IPS DF 4.7 (cell line): ENCODE results near the gene CCDC9B.

Experiments
- DNase-seq: peaks from one replicate; pipeline ENCODE4 v3.0.0-alpha.2; 2013; ENCODE audit warnings: low spot score; ENCODE audit errors: extremely low read depth

CCDC9B gene

DNA sequence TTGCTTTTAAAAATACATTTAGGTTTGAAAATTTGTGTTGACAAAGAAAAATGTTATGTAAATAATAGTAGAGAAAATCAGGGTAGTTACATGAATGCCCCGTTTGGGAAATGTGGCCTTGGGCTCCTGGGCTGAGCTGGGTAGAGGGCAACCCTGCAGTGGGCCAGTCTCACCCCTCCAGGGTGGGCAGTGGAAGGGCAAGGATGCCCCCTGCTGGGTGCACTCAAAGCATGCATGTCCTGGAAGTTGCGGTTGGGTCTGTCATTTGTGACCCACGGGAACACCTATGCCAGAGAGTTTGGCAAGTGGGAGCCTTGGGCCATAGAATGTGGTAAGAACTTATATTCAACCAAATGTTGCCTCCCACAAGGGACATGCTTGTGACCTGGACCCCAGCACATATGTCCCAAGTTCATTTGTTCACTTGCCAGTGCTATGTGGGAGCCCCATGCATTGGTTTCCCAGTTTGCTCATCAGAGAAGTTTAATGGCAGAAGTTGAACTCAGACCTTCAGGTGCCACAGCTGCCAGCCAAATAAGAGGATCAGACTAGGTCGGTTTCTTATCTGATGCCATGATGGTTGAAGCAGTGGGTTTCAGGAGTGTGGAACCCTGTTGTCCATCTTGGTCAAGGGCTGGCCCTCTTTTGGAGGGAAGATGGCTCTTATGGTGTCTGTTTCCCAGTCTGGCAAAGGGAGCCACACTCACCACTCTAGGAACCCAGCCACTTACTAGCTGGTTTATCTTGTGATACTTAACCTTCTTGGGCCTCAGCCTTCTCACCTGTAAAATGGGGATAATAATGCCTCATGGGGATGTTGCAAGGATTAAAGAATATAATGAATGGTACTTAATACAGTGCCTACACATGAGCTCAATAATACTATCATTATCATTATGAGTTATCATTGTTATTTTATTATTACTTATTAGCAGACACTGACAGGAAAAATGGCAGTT lies 30.5 kb downstream of the CCDC9B start:
- no peak for DNase-seq

DNA sequence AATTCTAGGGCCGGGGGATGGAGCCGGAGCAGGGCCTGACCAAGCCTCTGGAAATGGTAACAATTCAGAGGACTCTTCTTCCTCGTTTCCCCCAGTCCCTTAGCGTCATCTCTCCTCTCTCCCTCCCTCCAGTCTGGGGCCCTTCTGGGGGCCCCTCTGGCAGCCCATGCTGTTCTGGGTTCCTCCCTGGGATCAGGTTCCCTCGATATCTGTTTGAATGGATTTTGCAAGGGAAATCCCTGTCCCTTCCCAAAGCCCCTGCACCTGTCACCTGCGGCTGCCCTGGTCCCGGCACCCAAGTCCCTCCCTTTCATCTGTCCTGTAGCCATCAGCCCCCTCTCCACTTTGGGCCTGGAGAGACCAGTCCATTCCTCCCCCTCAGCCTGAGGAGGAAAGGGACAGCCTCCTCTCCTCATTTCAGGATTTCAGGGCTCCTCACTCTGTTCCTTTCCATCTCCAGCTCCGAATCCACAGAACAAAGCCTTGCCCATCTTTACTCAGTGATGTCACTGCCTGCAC lies 31.3 kb downstream of the CCDC9B start:
- no peak for DNase-seq

DNA sequence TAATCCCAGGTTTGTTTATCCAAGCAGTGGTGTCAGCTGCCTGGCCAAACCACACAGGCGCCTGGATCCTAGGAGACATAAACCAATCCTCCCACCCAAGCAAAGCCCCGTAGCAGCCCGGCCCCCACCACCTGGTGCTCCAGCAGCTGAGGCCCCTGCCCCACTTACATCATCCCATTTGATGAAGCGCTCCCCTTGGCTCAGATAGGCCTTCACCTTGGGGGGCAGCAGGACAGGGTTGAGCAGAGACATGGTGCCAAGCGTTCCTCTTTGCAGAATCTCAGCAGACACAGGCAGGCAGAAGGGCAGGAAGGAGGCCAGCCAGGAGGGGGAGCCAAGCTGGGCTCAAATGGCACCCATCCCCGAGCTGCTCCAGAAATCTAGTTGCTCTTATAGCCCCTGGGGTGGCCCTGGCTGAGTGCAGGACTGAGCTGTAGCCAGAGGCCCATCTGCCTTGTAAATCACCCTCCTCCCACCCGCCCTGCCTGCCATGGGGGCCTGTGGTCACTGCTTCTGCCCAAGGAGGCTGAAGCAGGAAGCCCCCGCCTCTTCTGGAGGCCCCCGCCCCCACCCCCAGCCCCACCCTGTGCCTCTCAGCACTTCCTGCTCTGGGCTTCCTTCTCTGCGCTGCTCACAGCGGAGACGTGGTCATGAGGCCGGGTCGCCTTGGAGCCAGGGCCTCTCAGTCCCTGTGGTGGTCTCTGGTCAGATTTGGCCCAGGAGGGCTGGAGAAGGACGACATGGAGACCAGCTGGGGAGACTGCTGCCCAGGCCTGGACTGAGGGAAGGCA lies 33.1 kb downstream of the CCDC9B start, which contains the start of gene PLCB2:
PLCB2 (minus strand) TSS at position 515 of the 791 bp plus-strand sequence; CDS start at position 252, 263 bp downstream.
- DNase-seq = no peak

DNA sequence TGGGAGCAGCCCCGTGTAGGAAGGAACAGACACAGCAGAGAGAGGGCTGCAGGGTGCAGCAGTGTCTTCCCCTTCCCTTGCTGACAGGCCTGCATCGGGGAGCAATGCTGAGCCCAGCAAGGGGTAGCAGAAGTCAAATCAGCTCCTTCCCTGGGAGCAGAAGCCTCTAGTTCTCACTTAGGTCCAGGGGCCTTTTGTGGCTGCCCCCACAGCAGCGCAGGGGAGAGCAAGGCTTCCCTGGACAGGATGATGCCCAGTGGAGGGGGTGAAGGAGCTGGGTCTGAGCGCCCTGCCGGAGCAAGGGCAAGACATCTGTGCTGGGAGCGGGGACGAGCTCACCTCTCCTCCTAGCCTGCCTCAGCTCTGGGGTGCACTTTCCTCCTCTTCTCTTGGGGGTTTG lies 33.8 kb downstream of the CCDC9B start:
- no peak for DNase-seq

DNA sequence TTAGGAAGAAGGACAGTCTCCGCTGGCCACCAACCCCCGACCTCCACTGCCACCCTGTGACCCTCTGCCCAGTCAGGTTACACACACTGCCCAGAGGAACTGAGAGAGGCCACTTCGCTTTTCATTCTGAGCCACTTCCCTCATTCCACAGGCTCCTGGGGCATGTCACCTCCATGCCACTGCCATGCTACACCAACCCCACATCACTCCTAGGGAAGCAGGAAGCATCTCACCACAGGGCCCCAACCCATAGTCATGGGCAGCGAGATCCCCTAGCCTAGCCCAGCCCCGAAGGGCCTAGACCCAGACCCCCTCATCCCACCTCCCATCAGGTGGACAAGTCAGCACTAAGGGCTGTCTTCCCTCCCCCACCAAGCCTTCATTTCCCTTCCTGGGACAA lies 34.4 kb downstream of the CCDC9B start:
- no peak for DNase-seq

DNA sequence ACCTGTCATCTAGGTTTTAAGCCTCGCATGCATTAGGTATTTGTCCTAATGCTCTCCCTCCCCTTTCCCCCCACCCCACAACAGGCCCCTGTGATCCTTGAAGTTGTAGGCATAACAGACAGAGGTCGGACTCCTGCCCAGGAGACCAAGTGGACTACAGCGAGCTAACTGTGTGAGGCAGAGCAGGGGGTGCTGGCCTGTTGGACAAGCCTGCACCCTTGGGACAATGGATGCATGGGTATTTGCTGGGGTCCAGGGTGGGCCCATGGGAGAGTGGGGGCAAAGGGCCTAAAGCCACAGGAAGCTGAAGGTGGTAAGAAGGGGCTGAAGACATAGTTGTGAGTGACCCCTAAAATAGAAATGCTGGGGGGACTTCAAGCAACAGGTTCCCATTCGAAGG lies 35.5 kb downstream of the CCDC9B start:
- no peak for DNase-seq

DNA sequence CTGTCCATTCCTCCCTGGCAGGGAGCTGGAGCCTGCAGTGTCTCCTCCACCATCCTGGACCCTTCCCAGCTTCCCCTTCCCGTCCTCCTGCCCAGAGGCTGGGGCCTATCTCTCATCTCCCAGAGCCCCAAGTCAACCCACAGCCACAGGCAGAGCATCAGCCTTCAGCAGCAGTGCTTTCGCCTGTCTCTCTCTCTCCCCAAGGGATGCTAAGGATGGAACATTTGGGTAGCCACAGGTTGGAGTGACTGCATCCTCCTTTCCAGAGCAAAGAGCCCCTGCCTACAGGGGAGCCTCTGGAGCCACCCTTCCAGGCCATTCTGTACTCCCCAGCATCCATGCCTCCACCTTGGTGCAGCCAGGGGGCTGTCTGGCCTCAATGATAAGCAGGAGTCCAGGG lies 37.2 kb downstream of the CCDC9B start:
- DNase-seq = no peak

DNA sequence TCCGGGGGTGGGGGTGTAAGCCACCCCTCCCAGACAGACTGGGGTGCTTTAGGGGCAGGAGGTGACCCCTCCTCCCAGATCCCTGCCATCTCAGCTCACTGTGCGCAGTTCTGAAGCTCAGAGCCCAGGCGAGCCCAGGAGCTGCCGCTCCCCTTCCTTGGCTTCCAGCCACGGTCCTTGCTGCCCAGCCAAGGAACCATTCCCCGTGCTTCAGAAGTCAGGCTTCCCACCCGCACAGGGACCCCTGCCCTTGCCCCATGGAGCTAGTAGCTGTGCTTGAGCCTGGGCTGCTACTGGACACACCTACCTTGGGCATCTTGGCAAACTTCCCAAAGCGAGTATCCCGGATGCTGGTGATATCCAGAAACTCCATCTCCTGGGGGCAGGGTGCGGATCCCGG lies 37.8 kb downstream of the CCDC9B start:
- DNase-seq = no peak

DNA sequence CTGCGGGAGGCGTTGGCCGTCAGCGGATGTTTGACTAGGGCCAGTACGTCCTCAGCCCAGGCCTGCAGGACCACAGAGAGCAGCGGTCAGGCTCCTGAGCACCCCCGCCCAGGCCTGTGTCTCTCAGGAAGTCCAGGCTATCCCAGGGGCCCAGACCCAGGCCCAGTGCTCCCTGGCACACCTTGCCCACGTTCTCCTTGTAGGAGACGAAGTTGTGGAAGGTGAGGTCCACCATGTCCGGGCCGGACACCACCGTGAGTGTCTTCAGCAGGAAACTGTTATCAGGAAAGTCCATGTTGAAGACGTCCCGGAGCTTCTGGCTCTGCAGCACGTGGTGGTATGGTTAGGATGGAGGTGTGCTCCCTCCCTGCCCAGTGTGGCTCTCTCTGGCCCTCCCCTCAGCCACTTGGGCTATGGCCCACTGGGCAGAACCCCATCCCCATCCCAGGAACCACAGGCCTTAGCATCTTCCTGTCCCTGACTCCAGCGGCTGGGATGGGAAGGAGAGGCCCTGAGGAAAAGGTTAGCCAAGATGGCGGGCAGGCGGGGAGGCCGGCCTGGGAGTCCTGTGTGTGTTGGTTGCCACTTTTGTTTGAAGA lies 38.4 kb downstream of the CCDC9B start:
- DNase-seq = no peak

DNA sequence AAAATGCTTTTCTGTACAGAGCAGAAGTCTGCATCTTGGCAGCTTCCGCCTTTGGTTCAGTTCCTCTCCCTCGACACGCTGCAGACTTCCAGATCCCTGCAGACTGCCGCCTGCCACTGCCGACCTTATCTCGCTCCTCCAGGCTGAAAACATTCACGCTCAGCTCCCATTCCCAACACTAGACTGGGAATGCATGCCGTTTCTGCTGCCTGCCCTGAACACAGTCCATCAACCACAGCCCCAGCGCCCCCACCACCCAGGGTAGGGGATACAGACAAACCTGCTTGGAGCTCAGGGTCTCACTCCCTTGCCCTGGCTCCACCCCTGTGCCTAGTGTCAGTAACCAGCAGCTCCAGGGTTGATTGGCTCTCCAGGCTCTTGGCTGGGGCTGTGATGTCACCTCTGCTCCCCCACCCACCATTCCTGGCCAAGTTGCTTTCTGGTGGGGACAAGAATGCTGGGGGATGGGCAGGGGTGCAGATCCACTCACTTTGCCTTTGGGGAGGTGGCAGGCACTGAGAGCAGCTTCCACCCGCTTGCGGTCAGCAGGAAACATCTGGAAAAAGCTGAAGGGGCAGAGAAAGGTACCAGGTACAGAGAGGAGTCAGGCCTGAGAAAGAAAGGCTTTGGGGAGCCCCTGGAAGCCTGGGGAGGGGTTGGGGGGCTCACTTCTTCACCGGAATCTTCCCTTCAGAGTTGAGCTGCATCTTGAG lies 39.1 kb downstream of the CCDC9B start:
- no peak for DNase-seq

DNA sequence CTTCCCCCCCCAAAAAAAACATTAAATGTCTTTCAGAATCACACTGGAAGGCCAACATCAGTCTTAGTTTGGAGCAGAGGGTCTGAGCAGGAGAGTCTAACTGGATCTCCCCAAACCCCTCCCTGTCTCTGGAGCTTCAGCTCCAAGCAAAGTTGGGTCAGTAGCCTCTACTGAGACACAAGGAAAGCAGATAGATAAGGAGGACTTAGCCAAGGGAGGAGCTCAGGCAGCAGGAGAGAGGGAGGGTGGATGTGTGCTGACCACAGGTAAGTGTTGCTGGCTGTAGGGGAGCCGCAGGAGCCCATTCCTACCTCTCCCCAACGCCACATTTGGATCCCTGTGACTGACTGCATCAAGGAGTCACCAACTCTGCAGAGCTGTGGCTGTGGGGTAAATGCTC lies 40.0 kb downstream of the CCDC9B start:
- DNase-seq = no peak

DNA sequence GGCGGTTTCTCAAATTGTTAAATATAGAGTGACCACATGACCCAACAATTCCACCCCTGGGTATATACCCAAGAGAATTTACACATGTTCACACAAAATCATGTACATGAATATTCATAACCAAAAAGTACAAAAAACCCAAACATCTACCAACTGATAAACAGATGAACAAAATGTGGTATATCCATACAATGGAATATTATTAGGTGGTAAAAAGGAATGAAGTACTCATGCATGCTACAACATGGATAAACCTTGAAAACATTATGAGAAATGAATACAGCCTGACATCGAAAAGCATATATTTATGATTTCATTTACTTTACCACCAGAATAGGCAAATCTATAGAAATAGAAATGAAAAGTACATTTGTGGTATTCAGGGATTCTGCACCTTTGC lies 40.4 kb downstream of the CCDC9B start:
- no peak for DNase-seq

DNA sequence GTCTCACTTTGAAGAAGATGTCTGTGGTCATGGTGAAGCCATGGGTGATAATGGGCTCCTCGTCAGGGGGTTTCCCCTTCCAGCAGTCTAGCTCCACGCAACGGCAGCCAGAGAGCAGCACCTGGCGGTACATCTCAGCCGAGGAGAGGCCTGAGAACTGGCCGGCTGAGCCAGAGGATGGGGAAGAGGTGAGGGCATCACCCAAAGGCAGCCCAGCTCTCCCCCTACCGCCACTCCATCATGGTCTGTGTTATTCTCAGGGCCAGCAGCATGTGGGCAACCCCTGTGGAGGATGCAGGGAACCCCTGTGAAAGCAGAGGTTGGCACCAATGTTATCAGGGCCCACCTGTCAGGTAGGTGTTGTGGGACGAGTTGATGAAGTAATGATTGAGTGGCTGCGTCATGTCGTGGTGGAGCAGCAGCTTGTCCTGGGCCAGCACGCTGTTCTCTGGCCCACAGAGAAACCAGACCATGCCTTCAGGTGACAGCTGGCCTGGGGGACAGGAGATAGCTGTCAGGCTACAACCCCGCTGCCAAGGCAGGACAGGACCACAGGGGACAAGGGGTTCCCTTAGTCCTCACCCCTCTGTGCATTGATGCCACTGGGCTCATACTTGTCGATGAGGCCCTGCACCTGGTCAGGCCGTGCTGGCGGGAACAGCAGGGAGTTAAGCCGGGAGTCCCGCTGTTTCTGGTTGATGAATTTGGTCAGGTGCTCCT lies 42.4 kb downstream of the CCDC9B start:
- DNase-seq = no peak

DNA sequence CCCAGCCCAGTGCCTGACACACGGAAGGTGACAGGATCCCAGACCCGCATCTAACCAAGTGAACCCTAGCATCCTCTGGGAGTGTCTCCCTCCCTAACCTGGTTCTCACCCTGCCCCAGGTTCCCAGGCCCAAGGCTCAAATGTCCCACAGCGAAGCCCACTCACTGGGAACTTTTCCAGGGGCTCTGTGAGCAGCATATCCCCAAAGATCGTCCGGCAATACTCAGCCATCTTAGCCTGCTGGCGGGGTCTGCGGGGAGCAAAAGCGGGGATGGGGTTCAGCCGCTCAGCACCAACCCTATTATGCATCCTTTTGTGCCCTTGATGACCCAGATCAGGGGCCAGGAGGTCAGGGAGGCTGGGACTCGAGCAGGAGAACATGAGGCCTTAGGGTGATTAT lies 43.4 kb downstream of the CCDC9B start:
- no peak for DNase-seq

DNA sequence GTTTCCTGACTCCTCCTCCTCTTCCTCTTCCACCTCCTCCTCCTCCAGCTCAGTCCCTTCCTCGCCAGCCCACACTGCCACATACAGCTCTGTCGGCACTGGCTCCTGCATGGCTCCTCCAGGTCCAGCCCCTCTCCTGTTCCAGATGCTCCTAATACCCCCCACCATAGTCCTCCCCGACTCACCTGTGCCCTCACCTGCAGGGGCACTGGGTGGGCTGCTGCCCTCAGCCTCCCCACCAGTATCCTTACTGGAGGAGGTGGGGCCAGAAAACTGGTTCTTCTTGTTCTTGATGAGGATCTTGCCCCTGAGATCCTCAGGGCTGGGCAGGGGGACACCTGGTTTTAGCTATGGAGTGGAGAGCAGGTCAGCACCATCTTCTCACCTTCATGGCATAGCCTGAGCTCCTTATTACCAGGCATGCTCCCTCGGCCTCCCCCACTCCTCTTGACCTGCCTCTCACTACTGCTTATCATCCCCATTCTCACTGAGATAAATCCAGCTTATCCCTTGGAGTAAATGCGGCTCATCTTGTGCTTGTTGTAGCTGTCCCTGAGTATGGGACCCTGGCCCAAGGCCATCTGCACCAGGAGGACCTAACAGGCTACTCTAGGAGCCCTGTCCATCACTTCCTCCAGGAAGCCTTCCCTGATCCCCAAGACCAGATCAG lies 44.0 kb downstream of the CCDC9B start:
- DNase-seq = no peak

DNA sequence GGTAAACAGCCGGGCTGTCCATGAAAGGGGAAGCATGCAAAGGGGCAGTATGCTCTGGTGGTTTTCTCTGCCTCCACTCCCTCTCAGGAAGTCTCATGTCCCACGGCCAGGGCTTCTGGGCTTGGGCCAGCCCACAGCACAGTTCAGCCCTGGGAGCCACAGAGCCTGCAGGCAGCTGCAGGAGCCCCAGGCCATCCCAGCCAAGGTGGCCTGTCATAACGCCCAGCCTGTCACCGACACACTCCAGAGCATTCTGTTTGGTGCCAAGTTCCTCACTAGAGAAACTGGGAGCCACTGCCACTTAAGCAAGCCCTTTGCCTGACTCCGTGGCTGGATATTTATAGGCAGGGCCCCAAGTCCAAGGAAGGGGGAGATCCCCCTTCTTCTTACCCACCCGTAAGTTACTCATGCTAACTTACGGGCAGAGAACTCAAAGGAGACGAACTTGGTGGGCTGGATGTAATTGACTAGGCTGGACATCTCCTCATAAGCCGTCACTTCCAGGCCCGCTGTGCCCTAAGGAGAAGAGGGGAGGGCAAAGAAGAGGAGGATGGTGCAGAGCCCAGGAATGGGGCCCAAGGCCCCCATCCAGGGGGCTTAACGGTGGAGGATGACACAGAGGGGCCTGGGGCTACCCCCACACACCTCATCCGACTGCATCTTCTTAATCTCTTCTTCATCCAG lies 44.7 kb downstream of the CCDC9B start:
- no peak for DNase-seq

DNA sequence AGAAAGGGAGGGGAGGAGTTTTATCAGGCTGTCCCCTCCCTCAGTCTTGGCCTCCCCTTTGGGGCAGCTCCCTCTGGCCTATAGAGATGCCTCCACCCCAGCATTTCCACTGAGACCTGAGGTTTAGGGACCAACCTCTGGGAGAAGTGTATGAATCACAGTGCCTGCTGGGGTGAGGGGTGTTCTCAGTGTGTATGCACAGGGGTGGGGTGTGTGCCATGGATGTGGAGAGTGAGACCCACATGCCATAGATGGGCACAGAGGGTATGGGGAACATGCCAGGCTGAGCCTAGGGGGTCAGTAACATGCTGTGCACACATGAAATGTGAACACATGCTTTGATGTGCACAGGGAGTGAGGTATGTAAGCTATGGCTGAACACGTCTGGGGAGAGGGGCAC lies 45.4 kb downstream of the CCDC9B start:
- no peak for DNase-seq

DNA sequence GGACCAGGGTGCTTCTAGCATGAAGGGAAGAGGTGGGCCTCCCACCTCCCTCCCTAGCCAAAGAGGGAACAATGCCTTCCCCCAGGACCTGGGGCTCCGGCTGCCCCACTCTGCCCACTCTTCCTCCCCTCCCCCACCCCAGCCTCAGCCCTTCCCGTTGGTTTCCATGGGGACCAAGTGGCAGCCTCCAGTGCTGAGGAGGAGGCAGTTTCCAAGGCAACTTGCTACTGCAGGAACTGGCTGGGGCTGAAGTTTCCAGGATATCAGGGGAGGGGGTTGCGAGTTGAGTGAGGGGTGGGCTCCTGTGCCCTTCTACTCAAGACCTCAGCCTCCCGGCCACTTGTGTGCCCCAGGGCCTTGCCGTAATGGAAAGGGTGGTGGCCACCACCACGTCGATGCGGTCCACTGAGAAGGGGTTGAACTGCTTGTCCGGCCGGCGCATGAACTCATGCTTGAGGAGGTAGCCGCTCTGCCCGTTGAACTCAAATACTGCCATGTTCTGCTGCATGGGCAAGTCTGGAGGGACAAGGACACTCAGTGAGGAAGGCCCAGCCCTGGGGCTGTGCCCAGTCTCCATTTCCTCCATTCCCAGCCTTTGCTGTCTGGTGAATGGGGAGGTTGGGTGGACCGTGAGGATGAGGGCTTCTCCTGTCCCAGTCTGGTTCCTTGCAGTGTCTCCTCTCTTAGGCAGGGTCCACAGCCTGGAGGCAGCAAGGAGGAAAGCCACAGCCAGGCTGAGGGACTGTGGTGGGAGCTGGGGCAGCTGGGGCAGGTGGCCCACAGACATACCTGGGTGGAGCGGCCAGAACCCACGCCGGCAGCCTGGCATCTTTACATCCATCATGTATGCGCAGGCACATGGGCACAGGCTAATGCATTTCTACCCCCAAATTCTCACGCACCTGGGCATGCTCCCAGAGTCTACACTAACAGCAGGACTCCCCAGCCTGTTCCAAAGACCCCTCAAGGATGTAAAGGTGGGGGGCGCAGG lies 46.5 kb downstream of the CCDC9B start:
- no peak for DNase-seq
